ENCODE results near the gene SYT10.
"Not testable (repeated sequence)": the region's sequence is repeated elsewhere in the genome, so short reads cannot be mapped to it uniquely, and the experiment has no call there.

Gene SYT10, protein sequence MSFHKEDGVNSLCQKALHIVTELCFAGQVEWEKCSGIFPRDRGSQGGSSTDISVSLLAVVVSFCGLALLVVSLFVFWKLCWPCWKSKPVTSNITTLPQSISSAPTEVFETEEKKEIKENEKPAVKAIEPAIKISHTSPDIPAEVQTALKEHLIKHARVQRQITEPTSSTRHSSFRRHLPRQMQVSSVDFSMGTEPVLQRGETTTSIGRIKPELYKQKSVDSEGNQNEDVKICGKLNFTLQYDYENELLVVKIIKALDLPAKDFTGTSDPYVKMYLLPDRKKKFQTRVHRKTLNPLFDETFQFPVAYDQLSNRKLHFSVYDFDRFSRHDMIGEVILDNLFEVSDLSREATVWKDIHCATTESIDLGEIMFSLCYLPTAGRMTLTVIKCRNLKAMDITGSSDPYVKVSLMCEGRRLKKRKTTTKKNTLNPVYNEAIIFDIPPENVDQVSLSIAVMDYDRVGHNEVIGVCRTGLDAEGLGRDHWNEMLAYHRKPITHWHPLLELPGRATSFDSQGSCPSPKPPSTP

GRCh38 chr12:33439587-33440011 is at the start of gene SYT10:
SYT10 (minus strand) TSS chr12:33439819; CDS start chr12:33439522, 297 bp downstream.
- no peak for DNase-seq (ENCODE audit: low spot score)

GRCh38 chr12:33488036-33488435 is 48.4 kb upstream of the SYT10 start:
- peak; percentile 19 for DNase-seq (ENCODE audit: low spot score)

GRCh38 chr12:33486058-33486457 is 46.4 kb upstream of the SYT10 start:
- DNase-seq (ENCODE audit: low spot score) = peak; percentile 63

- DNase-seq (ENCODE audit: low spot score) = no peak
These were observed 44.5 kb upstream of the SYT10 start for GRCh38 chr12:33484161-33484560.

DNA sequence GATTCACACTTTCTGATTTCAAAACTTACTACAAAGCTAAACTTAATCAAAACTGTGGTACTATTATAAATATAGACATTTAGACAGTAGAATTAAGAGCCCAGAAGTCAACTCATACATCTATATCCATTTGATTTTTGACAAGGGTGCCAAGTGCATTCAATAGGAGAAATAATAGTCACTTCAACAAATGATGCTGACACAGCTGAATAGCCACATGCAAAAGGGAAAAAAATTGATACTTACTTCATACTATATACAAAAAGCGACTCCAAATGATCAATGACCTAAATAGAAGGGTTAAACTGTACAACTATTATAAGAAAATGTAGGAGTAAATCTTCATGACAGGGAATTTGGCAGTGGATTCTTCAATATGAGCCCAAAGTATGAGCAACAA is 40.7 kb upstream of the SYT10 start:
- DNase-seq (ENCODE audit: low spot score) = no peak

GRCh38 chr12:33476058-33476457 is 36.4 kb upstream of the SYT10 start:
- peak; percentile 33 for DNase-seq (ENCODE audit: low spot score)

DNA sequence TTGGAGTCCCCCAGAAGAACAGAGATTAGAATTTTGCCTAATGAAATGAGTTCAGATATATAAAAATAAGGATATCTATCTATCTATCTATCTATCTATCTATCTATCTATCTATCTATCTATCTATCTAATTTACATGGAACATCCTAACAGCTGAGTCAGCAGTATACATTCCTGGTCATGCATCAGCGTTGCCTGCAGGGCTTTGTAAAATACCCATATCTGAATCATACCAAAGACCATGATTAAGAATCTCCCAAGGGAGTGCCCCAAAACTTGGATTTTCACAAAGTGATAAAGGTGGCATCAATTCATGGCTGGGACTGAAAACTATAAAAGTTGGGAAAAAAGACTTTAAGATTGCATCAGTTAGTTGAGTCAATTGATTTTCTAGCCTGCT is 32.7 kb upstream of the SYT10 start:
- DNase-seq (ENCODE audit: low spot score) = no peak

DNA sequence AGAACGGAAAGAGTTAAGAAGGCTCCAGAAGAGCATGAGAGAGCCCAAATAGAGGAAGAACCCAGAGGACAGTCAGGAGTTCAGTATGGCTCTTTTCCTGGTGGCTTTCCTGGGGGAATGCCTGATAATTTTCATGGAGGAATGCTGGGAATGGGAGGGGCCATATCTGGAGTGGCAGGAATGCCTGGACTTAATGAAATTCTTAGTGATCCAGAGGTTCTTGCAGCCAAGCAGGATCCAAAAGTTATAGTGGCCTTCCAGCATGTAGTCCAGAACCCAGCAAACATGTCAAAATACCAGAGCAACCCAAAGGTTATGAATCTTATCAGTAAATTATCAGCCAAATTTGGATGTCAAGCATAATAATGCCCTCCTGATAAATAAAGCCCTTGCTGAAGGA is 15.5 kb upstream of the SYT10 start:
- DNase-seq (ENCODE audit: low spot score) = no peak

GRCh38 chr12:33450480-33450879 is 10.9 kb upstream of the SYT10 start:
- no peak for DNase-seq (ENCODE audit: low spot score)

DNA sequence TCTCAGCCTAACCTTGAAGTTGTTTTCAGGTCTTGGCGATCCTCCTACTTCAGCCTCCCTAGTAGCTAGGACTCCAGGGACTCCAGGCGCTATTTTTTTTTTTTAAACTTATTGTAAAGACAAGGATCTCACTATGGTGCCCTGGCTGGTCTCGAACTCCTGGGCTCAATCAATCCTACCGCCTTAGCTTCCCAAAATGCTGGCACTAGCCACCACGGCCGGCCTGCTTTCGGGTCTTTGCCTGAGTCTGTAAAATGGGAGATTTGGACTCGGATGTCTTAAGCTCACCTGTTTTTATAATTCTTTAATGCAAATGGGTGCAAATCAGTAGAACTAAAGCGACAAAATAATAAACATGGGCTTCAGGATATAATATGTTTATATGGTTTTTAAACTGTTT is 858 bp upstream of the SYT10 start:
- DNase-seq (ENCODE audit: low spot score) = no peak

DNA sequence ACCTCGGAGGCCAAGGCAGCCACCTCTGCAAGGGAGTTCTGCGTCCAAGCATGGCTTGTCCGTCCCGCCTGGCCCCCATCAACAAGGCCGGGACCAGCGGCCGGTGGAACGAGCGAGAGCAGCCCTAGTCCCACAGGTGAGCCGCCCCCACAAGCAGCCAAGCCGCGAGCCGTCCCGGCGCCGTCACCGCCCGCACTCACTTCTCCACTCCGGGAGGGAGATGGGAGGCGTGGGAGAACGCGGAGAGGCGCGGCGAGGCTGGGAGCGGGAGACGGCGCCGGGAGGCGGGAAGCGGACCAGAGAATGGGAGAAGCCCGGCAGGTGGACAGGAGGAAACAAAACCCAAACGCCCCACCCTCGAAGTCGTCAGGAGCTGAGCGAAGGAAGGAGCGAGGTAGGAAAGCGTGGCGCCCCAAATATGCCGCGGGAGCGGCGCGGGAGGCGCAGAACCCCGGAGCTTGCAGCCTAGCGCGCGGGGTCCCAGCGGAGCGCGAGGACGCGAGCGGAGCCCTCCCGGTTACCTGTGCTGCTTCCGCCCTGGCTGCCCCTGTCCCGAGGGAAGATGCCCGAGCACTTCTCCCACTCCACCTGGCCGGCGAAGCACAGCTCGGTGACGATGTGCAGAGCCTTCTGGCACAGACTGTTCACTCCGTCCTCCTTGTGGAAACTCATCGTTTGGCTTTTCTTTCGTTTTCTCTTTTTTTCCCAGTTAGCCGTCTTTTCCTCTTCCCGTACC is 600 bp downstream of the SYT10 start:
- no peak for DNase-seq (ENCODE audit: low spot score)

DNA sequence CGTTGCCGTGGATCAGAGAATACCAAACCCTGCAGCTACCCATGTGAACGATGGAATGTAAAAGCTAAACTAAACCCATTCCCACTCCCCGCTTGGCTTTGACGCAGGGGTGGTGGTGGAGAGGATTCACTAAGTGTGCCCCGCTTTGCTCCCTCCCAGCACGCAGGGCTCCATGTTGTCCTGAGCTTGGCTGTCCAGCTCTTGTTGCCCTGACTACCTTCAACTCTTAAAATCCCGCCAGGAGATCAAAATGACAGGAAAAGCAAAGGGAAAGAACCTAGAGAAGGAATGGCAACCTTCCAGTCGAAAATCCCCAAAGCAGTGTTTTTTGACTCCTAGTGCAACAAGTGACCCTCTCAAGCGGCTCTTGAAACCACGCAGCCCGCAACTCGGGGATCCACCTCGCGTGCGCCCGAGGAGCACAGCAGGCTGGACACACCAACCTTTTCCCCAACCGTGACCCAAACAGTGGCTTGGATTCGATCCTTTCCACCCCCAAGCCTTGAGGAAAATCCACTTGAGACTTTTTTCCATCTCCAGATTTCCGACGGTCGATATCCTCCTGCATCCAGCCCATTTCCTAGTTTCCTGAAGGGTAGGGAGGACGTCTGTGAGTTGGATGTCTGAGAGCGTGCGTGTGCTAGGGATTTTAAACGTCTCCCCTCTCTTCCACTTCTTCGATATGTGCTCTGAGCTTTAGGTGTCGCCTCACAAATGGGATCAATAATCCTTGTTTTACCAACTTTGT is 1.4 kb downstream of the SYT10 start:
- DNase-seq (ENCODE audit: low spot score) = no peak

GRCh38 chr12:33437598-33437997 is 2.0 kb downstream of the SYT10 start:
- DNase-seq (ENCODE audit: low spot score) = no peak

DNA sequence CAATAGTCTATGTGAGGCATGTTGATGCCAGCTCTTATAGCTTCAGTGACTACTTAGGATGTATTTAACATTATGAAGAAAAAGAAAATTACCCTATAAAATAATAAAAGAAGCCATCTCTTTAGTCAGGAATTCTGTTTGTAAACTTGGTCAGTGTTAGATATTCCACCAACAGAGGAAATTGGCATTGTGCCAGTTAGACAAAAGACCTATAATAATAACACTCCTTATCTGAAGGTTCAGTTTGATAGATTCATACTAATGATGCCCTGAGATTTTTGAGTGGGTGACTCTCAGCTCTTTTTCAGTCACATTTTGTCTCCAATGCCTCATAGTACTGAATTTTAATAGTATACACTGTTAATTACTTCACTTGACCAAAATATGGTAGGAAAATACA is 6.6 kb downstream of the SYT10 start:
- no peak for DNase-seq (ENCODE audit: low spot score)

DNA sequence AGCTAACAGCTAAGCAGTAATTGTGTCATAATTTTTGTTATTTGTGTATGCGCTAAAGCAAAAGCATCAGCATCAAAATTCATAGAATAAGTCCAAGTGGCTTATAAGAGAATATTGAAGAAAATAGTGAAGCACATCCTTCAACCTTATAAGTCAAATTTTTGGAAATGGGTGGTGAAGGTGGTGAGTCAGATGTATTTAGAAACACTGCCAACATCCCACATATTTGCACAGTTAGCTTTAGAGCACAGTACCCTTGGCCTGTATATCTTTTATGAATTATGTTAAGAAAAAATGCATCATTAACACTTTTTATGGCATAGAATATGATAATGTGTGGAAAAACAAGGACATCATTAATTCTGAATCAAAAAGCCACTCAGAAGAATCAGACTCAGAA is 8.0 kb downstream of the SYT10 start:
- no peak for DNase-seq (ENCODE audit: low spot score)

DNA sequence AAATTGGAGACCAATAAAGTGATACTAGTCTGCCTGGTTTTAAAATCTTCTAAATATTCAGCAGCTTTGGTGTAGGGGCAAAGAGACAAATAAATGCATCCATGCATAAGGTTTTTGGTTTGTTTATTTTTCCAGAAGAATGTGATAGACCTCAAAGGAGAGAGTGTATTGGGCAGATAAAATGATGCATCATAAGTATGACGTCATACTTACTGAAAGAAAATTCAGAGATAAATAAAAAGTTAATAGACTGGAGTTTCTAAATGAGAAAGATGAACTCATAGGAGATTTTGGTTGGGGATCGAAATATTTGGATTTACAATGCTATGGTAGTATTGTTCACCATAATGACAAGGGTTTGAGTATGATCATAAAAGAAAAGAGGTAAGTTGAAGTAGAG is 10.2 kb downstream of the SYT10 start:
- no peak for DNase-seq (ENCODE audit: low spot score)

- peak; percentile 41 for DNase-seq (ENCODE audit: low spot score)
These were observed 12.5 kb downstream of the SYT10 start for GRCh38 chr12:33427071-33427470.

DNA sequence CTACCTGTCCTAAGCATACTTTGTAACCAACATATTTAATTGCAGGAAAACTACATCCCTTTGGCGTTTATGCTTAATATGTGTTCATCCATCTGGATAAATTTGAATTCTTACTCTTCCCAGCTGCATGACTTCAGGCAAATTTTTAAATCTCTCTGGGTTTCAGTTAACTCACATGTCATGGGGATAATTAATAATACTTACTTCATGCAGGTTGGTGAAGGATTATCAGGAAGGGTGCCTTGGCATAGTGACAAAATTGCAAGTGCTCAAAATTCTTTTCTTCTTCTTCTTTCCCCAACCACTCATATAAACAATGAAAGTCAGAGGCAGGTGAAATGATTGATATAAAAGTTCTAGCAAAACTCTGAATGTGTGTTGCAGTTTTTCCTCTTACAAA is 15.9 kb downstream of the SYT10 start:
- DNase-seq (ENCODE audit: low spot score) = no peak

DNA sequence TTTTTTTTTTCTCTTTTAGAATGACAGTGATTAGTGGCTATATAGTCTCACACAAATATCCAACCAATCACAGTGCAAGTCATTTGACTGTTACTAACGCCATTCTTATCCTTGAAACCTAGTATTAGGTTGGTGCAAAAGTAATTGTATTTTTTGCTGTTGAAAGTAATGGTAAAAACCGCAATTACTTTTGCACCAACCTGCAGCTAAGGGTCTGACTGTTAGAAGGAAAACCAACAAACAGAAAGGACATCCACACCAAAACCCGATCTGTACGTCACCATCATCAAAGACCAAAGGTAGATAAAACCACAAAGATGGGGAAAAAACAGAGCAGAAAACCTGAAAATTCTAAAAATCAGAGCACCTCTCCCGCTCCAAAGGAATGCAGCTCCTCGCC is 27.2 kb downstream of the SYT10 start:
- not testable (repeated sequence) for DNase-seq (ENCODE audit: low spot score)

GRCh38 chr12:33383503-33383902 is 56.1 kb downstream of the SYT10 start:
- DNase-seq (ENCODE audit: low spot score) = no peak

DNA sequence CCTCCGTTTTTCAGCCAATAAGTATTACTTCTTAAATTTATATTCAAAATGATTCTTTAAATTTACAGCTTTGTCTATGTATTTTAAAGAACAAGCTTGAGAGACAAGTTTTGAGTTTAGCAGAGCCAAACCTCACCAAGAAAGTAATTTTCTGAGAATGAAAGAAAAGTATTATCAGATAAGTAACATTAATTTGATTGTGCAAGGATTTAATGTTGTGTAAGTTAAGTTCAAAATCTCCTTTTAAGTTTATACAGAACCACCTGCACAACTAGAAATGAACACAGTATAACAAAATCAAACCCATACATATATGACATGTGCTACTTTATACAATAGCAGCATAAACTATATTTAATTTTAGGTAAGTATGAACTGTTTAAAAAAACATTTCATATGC is 63.5 kb downstream of the SYT10 start:
- no peak for DNase-seq (ENCODE audit: low spot score)

DNA sequence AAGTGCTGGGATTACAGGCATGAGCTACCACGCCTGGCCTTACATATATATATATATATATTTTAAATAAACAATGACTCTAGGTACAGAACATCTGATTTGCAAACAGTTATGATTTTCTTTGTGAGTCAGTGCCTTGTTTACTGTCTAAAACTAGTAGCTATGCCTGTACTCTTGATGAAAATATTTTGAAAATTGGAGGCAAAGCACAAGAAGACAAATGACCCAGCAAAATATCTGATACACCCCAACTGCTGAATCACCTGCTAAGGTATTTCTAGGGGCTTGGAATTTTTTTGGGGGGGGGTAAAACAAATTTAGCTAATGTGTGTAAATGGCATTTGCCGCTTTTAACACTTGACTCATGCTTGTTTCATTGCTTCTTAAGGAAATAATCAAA is 69.3 kb downstream of the SYT10 start:
- DNase-seq (ENCODE audit: low spot score) = no peak

DNA sequence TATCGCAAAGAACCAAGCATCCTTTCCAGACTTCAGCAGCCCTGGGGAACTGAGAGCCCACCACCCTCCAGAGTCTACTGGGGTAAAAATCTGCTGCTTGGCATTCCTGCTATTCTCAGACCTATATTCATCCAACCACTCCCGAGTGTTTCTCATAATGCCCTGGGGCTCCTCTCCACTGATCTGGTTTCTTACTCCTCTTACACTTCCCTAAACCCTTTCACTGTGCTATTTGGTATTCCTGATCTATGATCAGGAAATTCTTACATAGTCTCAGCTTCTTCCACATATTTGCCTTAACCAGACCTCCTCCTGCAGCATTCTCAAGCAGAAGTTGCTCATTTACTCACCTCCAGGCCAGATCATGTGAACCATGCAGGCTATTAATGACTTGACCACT is 82.4 kb downstream of the SYT10 start:
- no peak for DNase-seq (ENCODE audit: low spot score)
